SU-DHL-6 (cell line): ENCODE data around the gene E2F7.

Experiments
- CTCF ChIP-seq: fragments of 200-600 bp; sonication (generic); IDR thresholded peaks from one replicate; pipeline ENCODE4 v1.5.1; 2017; ENCODE audit warnings: antibody characterized with exemption, mild to moderate bottlenecking, low read length, moderate library complexity; ENCODE audit not compliant: insufficient read depth, poor library complexity, severe bottlenecking
- EZH2phosphoT487 ChIP-seq: fragments of 200-600 bp; sonication (generic), shearing (Covaris generic); conservative IDR thresholded peaks from 2 replicates; pipeline ENCODE4 v1.6.1; 2018; ENCODE audit warnings: mild to moderate bottlenecking, antibody characterized with exemption, low read length, moderate library complexity, mixed read lengths

- TF ChIP-seq CTCF, result no peak
- no peak for TF ChIP-seq EZH2phosphoT487
Measured at GRCh38 chr12:77042833-77043232, 22.5 kb downstream of the E2F7 start.
